Hepatocyte (in vitro differentiated cells): Measurements from ENCODE around the gene DNAJC5.

Experiments
- CTCF ChIP-seq: fragments of 200-600 bp; sonication (generic); IDR thresholded peaks from 2 replicates; pipeline ENCODE4 v1.5.1; 2016; ENCODE audit warnings: antibody characterized with exemption, mild to moderate bottlenecking; ENCODE audit not compliant: poor library complexity
- EZH2 ChIP-seq: fragments of 200-600 bp; sonication (generic); IDR thresholded peaks from 2 replicates; pipeline ENCODE4 v1.6.1; 2016; ENCODE audit warnings: antibody characterized with exemption, mild to moderate bottlenecking, borderline replicate concordance
- EZH2phosphoT487 ChIP-seq: fragments of 200-600 bp; sonication (generic); IDR thresholded peaks from one replicate; pipeline ENCODE4 v1.6.1; 2018; ENCODE audit warnings: antibody characterized with exemption, mild to moderate bottlenecking, low read depth, moderate library complexity; ENCODE audit not compliant: unreplicated experiment, severe bottlenecking

- TF ChIP-seq EZH2 = no peak
- no peak for TF ChIP-seq CTCF
- no peak for TF ChIP-seq EZH2phosphoT487
Observed at GRCh38 chr20:63889241-63890200, 5.4 kb upstream of the DNAJC5 start.
